NOMO-1 treated with dmso at 0.1 percent for 144 hours (cell line): ENCODE measurements around the gene CNP.
"Not testable (repeated sequence)": the region's sequence is repeated elsewhere in the genome, so short reads cannot be mapped to it uniquely, and the experiment has no call there.

Source experiments
- DNase-seq: peaks from one replicate; lab custom pipeline; 2025; ENCODE audit not compliant: unreplicated experiment; lab: John Stamatoyannopoulos, UW

The CNP gene

DNA sequence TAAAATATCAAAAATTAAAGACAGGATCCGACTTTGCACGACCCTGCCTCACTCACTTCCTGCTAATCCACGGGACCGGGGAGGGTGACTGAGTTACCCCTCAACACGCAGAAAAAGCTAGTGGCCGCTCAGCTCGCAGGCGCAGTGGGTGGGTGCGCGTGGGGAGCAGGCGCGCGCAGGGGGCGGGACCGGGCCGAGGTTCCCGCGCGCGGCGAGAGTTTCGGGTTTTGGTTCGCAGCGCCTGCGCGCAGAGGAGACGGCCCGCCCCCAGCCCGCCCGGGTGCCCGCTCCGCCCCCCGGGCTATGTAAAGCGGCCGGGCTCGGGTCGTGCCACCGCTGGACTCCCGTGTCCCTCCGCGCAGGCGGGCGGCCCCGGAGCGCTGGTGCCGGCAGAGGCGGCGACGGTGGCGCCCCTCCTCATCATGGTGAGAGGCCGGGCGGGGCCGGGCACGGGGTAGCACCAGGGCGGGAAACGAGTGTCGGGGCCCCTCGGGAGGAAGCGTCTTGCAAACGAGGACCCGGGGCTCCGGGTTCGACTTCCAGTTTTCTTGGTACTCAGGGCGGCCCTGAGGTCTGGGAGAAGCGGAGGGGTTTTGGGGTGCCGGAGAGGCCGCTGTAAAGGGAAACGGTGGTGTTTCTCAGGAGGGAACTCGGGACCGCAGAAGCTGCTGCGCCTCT lies at the start of gene CNP:
Gene CNP (plus strand): TSS at position 333 of the 678 bp plus-strand sequence. CDS start 90 bp downstream, at position 423.
- peak; percentile 70 for DNase-seq

- no peak for DNase-seq
Measured at GRCh38 chr17:41917192-41917591, 49.4 kb upstream of the CNP start.

DNA sequence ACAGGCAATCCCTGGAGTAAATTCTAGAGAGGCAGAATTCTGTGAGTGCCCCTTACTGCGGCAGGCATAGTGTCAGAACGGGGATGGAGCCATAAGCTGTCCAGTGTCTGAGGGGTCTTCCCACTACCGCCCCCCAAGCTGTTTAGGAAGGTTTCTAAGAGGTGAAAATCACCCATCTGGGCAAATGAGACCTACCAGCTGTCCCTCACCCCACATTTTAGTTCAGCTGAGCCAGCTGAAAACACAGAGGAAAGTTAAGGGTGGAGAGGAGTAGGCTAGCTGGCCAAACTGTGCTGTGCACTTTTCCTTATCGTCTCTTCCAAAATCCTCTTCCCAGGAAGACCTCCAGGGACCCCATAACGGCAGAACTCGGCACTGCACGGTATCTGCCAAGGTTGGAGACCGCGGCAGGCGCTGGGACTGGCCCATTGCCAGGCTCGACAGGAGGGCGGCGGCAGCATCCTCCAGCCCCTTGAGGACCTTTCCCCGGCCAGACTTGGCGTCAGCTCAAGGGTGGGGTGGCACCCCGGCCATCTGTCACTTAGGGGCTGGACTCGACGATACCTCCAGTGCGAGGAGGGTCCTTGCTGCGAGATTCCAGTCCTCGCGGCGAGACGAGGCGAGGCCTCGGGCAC lies 48.8 kb upstream of the CNP start:
- DNase-seq = no peak

DNA sequence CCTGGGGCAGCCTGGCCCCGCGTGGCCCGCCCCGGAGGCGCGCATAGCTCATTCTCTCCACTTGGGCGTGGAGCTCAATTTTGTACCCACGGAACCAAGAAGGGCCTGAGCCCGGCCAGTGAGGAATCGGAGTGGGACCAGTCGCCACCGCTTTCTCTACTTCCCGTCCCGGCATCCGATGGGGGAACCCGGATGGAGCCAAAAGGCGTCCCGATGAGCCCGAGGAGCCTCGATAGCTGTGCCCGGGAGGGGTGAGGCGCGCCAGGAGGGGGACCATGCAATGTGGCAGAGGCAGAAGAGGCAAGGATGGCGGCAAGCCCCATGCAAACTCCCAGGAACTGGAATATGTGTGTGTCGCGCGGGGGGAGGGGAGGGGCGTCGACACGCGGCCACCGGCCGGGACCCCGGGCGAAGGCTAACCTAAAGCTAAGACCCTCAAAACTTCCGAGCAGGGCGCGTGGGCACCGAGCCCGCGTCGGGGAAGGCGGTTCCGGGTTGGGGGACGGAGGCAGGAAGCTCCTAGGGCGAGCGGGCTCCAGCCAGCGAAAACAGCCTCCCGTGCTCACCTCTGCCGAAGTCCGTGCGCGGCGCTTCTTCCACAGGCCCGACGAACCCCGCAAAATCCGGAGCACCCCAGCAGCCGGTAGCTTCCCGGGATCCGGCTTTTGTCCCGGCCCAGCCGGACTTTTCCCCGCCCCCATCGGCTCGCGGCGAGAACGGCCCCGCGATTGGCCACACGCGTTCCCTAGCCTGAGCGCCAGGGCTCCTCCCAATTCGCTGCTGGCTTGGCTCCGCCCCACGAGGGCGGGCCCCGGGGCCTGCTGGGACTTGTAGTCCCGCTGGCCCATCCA lies 48.1 kb upstream of the CNP start, which contains the start of gene ACLY:
Gene ACLY (minus strand): TSS at position 638 of the 851 bp plus-strand sequence. CDS start 5,078 bp downstream, outside the sequence.
- DNase-seq = peak; percentile 97

DNA sequence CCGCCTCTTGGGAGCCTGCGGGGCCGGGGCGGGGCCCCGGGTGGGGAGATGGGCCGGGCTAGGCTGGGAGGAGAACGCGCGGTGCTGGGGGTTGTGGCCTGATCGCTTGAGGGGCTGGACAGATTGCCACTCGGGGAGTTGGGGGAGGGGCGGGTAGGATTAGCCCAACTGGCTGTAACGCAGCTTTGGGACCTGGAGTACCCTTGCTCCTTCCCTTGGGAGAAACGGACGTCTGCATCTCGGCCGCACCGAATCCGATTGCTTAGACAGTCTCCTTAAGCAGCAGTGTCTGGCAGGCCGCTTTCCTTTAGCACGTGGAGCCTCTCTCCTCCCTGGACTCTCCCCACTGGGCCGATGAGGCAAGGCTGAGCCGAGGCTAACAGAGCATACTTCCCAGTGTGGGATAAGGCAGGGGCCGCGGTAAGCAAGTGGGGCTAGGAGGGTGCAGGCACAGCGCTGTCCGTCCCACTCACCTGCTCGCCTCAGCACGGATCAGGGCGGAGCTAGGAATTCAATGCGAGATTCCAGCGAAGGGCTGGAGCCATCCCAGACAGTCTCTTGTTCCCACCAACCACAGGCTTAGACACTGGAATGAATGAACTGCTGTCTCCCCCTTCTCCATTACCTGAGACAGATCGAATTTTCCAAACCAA lies 47.3 kb upstream of the CNP start:
- no peak for DNase-seq

GRCh38 chr17:41919840-41920579 lies 46.6 kb upstream of the CNP start:
- no peak for DNase-seq

DNA sequence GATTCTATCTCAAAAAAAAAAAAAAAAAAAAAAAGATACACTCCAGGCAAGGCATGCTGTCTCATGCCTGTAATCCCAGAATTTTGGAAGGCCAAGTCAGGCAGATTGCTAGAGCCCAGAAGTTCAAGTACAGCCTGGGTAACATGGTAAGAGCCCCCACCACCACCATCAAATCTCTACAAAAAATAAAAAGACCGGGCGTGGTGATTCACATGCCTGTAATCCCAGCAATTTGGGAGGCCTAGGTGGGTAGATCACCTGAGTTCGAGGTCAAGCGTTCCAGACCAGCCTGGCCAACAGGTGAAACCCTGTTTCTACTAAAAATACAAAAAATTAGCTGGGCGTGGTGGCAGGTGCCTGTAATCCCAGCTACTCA lies 46.0 kb upstream of the CNP start:
- DNase-seq = no peak

DNA sequence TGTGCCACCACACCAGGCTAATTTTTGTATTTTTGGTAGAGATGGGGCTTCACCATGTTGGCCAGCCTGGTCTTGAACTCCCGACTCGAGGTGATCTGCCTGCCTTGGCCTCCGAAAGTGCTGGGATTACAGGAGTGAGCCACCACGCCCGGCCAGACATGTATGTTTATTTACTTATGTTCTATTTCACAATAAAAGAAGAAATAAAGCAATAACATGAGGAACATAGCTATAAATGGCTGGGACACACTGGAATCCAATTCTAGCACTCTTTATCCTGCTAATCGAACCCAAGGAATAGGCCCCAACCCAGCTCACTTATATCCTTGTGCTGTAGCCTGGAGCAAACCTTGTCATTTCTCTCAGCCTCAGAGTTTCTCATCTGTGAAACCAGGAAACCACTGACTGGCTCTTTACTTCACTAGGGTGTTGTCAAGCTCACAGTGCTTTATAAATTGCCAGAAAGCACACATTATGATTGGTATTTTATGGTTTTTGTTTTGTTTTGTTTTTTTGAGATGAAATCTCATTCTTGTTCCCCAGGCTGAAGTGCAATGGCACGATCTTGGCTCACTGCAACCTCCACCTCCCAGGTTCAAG lies 40.5 kb upstream of the CNP start:
- DNase-seq = no peak

DNA sequence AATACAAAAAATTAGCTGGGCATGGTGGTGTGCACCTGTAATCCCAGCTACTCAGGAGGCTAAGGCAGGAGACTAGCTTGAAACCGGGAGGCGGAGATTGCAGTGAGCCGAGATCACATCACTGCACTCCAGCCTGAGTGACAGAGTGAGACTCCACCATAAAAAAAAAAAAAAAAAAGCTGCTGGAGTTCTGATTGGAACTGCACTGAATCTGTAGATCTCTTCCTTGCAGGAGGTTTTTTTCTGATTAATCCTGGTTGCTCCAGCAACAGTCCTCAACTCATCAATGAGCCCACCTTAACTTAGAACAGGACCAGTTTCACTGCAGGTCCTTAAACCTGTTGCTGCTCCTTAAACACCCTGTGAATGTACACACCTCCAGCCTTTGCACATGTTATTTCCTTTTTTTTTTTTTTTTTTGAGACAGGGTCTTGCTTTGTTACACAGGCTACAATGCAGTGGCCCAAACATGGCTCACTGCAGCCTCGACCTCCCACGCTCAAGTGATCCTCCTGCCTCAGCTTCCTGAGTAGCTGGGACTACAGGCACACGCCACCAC lies 37.8 kb upstream of the CNP start:
- DNase-seq = no peak

DNA sequence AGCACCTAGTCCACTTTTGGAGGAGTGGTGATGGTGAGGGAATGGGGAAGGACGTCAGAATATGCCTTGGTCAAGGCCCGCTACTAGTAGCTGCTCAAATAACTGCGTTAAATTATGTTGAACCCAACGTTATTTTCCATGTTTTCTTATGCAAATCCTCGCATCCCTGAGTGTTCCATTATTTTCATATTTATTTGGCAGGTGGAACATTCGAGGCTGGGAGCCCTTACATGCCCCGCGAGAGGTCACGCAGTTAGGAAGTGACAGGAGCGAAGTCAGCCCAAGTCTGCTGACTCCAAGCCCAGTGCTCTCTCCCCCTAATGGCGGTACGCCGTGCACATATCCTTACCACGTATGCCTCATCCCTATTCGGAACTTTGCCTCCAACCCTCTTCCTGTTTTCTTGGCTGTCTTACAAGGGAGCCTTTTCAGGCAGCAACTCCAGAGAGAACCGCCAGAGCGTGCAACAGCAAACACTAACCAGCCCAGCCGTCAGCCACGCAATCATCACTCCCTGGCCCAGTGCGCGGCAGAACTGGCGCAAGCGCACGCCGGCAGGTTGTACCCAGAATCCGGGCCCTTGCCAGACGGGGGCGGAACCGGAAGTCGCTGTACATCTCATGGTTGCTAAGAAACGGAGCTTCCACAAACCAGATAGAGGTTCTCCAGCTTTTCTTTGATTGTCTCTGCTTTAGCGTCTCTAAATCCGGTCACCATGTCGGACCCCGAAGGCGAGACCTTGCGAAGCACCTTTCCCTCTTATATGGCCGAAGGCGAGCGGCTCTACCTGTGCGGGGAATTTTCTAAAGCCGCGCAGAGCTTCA lies 36.4 kb upstream of the CNP start, which contains the start of gene ODAD4:
Gene ODAD4 (plus strand): TSS at position 609 of the 824 bp plus-strand sequence. CDS start 107 bp downstream, at position 716.
- DNase-seq = peak; percentile 97

DNA sequence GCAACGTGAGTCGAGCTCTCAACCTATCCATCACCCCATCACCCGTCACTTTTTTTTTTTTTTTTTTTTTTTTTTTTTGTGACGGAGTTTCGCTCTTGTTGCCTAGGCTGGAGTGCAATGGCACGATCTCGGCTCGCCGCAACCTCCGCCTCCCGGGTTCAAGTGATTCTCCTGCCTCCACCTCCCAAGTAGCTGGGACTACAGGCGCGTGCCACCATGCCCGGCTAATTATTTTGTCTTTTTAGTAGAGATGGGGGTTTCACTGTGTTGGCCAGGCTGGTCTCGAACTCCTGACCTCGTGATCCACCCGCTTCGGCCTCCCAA lies 35.8 kb upstream of the CNP start:
- not testable (repeated sequence) for DNase-seq

GRCh38 chr17:41931715-41932114 lies 34.9 kb upstream of the CNP start:
- not testable (repeated sequence) for DNase-seq

- peak; percentile 78 for DNase-seq
Measured at GRCh38 chr17:41932816-41933389, 33.7 kb upstream of the CNP start.

DNA sequence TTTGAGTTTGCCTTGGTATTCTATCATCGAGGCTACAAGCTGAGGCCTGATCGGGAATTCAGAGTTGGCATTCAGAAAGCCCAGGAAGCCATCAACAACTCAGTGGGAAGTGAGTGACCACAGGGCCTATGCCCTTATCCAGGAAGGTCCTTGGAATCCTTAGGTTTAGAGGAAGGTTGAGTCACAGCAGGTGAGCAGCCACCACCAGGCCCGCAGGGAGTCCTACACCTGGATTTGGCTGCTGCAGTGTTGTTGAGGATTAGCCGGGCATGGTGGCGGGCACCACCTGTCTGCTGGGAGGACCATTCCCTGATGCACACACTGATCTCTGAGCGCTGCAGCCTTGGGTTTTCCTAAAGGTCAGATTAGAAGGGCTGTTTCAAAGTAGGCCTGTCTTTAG lies 31.0 kb upstream of the CNP start:
- DNase-seq = no peak

DNA sequence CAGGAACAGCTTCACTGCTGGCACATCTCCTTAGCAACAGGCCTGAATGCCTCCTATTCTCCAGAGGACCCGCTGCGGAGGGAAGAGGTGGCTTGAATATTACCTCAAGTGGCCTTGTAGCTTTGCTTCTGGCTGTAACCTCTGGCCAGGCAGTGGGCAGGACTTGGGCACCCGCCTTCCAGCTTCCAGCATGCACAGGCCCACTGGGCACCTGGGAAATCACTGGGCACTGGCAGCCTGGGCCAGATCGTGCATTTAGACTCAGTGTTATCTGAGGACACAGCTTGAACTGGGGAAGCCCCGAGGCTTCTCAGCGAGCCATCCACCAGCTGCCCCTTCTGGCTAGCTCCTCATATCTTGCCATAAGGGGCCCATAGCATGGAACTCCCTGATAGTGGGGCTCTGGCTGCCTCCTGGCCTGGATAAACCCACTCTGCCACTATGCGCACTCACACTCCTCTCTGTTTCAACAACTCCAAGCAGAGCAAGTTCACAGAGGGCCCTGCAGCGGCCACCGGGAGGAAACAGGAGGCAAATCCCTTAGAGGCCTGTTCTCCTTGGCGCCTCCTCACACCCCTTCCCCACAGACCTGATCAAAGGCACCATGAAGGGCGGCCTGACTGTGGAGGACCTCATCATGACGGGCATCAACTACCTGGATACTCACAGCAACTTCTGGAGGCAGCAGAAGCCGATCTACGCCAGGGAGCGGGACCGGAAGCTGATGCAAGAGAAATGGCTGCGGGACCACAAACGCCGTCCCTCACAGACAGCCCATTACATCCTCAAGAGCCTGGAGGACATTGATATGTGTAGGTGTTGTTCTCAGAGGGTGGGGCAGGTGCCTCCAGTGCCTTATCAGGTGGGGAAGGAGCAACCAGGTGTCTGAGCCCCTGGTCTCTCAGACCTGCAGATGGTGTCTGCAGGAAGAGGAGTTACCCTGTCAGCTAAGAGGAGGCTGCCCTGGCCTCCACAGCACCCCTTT lies 28.3 kb upstream of the CNP start:
- no peak for DNase-seq

- no peak for DNase-seq
Measured at GRCh38 chr17:41939044-41939692, 27.4 kb upstream of the CNP start.

DNA sequence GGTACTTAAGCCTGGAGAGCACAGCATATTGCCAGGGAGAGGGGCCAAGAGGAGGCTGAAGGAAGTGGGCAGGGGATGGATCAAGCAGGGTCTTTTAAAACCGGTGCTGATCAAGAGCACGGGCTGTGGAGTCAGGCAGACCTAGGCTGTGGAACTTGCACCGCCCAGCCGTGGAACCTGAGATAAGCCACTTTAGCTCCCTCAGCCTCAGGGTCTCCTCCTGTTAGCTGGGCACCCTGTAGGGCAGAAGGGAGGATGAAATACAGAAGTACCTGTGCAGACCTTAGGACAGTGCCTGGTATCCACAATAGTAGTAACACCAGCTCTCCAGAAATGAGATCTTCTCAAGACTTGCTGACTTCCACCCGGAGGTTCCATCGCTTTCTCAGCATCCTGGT lies 26.9 kb upstream of the CNP start:
- no peak for DNase-seq
